Muscle of back (tissue), 11 donors: ENCODE measurements around the gene POLQ. TPM values are rescaled to one million over a fixed set of nuclear protein-coding genes. Genes with fewer than 3 reads are reported as not detected.
"Not testable (repeated sequence)": the region's sequence is repeated elsewhere in the genome, so short reads cannot be mapped to it uniquely, and the experiment has no call there.

Source experiments
- DNase-seq, 3 donors: peaks; one replicate each; pipeline versions ENCODE4 v3.0.0 to v3.0.0-alpha.2; 2013
- polyA plus RNA-seq, 10 donors: library from polyadenylated mRNA; unstranded; fragments of 120-200 nt; gene quantifications; one replicate each; pipeline ENCODE4 v1.2.1, GENCODE V29; 2013; ENCODE audit not compliant: insufficient read length in 10 of 10

Gene POLQ
- polyA plus RNA-seq, 10 donors, result 2.4 to 4.9 (median 3.1) TPM

DNA sequence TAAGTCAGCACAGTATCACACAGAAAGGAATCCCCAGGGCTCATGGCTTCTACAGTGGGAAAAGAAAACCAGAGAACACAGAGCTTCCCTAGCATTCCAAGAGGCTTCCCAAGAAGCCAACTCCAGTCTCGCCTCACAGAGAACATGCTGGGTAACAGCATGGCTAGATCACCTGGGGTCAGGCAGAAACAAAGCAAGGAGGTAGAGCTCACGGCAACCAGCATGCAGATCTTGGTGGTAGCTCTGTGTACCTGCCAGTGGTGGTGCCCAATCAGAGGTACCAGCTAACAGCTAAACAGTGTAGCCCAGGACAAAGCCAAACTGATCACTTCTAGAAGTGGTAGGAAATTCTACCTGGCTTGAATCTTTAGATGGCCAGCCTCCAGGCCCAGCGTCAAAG is 31.3 kb downstream of the POLQ start:
- DNase-seq, result no peak

DNA sequence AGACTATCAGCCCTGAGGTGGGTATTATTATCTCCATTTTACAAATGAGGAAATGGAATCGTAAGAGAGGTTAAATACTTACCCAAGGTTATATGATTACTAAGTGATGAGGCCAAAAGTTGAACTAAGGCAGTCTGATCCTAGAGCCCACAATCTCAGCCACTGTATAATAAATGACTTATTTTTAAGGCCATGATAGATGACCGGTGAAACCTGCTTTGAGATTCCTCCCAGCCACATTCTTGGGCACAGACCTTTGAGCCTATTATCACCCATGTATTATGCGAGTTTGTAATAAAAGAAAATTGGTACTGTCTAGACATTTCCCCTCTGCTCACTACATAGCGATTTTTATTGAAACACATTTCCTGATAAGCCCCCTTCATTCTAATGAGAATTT is 37.4 kb downstream of the POLQ start:
- DNase-seq, result no peak

DNA sequence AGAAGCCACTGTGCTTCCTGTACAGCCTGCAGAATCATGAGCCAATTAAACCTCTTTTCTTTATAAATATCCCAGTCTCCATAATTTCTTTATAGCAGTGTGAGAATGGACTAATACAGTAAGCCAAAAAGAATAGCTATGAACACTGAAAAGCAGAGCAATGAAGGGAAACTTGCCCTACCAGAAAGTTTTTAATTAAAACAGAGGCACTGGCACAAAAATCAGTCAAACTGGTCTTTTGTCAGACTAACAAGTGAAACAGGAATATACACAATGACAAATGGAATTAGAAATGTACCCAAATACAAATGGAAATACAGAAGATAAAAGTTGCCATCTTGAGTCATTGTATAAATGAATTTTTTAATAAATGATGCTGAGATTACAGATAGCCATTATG is 40.5 kb downstream of the POLQ start:
- no peak for DNase-seq

DNA sequence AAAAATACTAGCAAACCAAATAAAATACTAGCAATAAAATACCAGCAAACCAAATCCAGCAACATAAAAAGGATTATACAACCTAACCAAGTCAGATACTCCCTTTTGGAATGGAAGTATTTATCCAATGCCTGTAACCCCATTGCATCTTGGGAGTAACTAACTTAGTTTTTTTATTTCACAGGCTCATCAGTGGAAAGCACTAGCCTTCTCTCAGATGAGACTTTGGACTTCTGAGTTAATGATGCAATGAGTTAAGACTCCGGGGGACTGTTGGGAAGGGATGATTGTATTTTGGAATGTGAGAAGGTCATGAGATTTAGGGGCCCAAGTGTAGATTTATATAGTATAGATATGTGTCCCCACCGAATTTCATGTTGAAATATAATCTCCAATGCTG is 41.2 kb downstream of the POLQ start:
- DNase-seq, result no peak

DNA sequence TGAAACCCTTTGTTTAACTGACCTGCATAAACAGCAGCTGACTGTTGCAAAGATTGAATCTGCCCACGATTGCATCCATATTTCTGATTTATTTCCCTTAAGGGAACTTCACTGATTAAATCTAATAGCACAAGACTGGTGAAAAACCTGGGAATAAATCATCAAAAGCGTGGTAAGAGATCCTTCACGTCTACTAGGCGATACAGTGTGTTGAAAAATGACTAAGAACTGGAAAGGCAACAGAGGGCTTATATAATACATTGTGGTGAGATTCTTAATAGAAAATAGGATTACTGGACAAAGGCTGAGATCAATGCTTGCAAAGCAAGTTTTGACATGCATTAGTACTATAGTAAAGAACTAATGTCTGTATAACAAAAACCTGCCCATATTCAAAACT is 49.0 kb downstream of the POLQ start:
- DNase-seq, result no peak

DNA sequence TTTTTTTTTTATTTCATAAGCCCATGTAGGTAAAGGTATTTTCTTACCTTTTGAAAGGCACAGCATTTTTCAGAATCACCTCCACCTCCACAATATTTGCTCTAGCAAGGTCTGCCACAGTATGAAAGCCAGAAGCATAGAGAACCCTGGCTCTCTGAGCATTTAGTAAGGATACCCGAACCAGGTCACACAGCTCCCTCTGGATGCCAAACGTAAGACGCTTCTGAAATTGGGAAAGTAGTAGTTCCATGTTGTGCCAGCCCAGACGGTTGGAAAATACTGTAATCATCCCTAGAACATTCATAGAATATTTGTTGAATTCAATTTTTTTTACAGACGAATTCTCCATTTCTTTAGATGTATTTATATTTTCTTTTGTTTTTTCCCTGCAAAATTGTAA is 52.4 kb downstream of the POLQ start:
- no peak for DNase-seq

DNA sequence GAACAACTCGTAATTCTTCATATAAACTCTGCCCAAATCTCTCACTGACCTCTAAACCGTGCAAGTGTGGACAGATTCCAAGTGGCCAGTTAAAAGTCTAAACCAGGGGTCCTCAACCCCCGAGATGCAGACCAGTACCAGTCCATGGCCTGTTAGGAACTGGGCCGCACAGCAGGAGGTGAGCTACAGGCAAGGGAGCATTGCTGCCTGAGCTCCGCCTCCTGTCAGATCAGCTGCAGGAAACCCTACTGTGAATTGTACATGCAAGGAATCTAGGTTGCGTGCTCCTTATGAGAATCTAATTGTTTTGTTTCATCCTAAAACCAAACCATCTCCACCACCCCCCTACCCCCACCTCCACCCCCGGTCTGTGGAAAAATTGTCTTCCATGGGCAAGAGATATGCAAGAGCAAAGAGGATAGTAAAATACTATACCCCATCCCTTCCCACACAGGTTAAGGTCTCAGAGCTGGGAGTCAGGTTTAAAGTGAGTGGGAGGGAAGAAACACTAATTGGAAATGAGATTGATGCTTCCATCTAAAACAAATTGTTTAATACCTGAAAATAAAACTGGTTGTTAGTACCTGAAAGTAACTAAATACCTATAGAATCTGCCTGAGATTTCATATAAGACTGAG is 54.0 kb downstream of the POLQ start:
- DNase-seq, result no peak

DNA sequence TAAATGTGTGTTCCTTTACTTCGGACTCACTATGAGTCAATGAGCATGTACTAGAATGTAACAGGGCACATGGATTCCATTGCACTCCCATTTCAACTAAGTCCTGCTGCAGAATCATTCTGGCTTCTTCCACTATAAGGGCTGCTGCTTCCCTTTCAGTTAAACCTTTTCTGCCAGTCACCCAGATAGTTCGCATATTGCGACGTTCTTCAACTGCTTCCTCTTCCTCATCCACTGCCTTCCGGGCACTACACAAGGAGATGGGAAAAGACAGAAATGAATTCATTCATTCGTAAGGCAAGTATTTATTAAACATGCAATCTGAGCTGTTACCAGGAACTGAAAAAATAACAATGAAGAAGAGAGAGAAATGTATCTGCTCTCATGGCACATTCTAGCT is 55.6 kb downstream of the POLQ start:
- no peak for DNase-seq

DNA sequence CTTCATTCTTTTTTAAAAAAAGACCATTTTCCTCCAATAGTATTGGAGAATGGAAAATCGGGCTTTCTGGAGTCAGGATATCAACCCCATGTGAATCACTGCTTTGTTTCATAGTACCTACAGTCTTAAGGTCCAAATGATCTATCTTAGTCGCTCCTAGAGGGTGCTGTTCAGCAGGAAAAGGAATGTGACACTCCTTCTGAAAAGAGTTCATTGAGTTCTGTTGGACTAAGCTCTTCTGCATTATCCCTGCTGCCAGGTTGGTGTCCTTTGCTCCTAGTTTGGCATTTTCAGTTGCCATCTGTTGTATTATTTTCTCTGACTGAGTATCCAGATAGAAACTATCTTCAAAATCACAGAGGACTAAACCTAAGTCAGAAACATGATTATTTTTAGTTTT is 57.2 kb downstream of the POLQ start:
- no peak for DNase-seq

DNA sequence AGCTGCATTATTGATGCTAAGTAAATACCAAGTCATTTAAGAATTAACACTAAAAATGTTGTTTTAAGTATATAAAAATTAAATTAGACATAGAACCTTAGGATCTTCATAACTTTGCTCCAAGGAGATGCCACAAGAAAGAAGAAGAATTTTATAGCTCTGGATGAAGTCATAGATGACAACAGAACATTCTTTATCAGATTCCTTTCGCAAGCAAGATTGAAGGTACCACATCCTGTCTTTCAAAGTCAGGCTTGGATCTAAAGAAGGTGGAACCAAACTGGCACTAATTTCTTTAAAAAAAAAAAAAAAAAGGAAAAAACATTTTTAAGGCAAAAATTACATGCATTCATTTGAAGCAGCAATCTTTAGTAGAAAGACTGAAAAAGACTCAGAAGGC is 62.5 kb downstream of the POLQ start:
- peak in 1 of 3 donors; percentile 21 for DNase-seq

DNA sequence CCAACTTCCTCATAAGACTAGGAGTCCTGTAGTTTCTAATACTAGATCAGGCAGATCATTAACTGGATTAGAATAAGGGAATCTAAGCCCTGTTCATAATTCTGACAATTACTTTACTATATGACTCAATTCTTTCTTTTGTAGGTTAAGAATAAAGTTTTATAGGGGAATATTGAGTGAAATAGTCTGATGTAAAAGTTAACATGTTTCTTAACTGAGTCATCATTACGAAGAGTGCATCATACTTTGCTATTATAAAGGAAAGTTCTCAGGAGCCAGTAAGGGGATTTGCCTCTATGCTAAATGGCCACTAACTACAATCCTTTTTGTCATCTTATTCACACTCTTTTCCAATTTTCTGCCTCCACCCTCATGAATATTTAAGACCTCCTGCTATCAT is 63.1 kb downstream of the POLQ start:
- peak in 1 of 3 donors; percentile 53 for DNase-seq

DNA sequence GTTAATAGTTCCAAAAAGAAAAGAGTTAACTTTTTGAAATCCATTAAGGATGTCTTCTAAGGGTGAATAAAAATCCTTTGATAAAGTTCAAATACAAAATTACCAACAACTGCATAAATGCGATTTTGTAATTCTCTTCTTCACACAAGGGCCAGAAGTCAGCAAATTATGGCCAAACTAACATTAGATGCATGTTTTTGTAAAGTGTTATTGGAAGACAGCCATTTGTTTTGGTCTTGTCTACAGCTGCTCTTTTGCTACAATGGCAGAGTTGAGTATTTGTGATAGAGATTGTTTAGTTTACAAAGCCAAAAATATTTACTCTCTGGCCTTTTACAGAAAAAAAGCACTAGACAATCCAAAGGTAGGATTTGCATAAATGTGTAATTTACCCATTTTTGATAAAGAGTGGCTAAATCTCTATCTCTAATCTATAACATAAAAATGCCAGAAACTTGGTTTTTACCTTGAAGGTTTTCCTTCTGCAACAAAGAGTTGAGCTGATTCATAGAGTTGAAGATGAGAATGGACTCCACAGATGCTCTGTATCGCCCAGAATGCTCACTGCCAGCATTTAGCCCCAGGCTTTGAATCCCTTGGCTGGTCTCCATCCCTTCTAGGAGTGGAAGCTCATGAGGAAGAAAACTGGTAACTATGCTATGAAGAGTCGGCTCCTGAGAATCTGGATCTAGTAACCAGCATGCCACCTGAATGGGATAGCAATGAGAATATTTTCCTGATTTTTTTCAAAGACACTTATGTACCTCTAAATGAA is 64.5 kb downstream of the POLQ start:
- no peak for DNase-seq

DNA sequence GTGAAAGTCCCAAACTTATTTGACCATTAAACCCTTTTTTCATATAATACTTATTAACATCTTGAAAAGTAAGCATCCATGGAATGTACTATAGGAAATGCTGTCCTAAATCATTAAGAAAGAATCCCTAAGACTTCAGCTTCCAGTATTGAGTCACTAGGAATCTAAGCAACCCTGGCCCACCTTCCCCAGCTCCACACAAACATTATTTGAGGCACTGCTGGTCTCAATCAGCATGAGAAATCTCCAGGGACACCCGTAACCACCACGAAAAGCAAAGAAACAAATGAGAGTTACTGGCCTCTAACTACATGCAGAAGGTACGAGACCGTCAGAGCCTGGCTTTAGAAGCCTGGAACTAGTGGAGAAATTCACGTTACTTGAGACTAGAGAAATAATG is 68.2 kb downstream of the POLQ start:
- peak; percentile 4 to 88 (median 16) for DNase-seq

DNA sequence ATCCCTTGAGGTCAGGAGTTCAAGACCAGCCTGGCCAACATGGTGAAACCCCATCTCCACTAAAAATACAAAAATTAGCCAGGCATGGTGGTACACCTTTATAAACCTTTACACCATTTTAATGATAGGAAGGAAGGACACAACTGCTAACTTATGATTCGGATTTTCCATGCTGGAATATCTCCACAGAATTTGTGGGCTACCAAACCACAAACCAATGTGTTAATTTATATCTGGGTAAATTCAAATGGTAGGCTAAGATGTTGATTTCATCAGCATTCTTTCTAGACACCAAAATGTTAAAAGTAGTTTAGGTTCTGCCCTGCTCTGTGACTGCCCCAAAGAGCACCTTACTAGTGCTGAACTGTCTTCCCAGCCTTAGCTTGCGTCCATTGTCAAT is 72.8 kb downstream of the POLQ start:
- DNase-seq, result no peak

DNA sequence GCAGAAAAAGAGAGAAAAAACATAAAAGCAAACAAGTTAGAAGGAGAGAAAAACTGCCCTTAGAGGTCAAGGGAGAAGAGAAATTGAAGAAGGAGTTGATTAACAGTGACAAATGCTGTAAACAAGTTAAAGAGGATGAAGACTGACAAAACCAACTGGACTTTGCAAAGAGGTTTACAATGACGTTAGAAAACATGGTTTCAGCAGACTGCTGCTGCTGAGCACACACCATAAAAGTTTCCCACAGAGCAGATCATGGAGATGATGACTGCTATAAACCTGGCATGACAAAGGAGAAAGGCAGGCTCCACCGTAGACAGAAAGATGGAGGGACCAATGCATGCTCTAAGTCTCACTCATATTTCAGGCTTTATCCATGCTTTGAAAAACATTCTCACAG is 78.7 kb downstream of the POLQ start:
- DNase-seq, result no peak

DNA sequence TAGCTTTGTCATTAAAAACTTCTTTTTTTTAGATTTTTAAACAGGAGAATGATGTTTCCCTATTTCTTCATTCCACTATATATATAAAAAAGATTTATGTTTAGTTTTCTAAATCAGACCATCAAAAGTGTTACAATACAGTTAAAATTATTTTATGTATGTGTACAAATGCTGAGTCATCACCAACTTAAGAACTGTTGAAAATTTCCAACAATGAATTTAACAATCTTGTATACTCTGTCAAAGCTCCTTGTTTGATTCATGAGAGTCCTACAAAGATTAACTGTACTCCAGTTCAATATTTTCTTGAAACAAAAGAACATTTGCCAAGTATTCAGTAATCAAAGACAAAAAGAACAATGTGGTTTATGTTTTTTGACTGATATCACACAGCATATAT is 82.0 kb downstream of the POLQ start:
- no peak for DNase-seq

DNA sequence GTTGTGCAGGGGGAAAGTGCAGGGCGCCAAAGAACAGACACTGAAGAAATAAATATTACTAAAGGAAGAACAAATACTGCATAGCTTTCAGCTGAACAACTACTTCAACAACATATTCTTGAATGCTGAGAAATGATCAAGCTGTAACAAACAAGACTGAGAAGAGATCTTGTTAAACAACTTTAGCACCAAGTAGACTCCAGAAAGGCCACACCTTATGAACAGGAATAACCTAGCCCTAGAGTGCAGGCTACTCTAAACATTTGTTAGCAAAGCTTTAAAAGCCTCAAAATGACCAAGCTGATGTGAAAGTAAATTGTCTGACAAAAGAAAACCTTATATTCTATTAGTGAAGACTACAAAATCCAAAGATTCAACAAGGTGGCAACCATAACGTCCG is 83.2 kb downstream of the POLQ start:
- DNase-seq, result no peak

DNA sequence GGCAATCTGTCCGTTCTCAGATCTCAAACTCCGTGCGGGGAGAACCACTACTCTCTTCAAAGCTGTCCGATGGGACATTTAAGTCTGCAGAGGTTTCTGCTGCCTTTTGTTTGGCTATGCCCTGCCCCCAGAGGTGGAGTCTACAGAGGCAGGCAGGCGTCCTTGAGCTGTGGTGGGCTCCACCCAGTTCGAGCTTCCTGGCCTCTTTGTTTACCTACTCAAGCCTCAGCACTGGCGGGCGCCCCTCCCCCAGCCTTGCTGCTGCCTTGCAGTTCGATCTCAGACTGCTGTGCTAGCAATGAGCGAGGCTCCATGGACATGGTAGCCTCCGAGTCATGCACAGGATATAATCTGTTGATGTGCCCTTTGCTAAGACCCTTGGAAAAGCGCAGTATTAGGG is 94.0 kb downstream of the POLQ start:
- DNase-seq, result not testable (repeated sequence)

DNA sequence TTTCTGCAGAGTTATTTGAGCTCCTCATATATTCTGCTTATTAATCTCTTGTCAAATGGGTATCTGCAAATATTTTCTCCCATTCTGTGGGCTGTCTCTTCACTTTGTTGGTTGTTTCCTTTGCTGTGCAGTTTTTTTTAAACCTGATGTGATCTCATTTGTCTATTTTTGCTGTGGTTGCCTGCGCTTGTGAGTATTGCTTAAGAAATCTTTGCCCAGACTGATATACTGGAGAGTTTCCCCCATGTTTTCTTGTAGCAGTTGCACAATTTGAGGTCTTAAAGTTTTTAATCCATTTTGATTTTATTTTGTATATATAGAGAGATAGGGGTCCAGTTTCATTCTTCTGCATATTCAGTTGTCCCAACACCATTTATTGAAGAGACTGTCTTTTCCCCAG is 102.3 kb downstream of the POLQ start:
- no peak for DNase-seq

DNA sequence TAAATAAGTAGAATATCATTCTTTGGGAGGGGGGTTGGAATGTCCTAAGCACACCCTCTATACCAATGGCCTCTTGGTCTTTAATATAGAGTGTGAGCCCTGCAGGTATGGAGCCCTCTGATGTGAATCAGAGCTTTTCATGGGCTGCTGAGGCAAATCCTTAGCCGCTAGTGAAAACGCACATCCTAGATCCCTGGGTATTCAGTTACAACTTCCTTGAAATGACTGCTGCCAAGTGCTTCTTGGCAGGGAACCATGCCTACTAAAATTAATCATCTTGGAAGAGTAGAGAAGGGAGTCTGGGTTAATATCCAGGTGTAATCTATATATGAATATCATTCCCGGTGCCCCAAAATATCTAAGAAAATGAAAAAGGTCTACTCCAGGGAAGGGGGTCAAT is 109.1 kb downstream of the POLQ start:
- peak in 2 of 3 donors; percentile 2 to 30 for DNase-seq

DNA sequence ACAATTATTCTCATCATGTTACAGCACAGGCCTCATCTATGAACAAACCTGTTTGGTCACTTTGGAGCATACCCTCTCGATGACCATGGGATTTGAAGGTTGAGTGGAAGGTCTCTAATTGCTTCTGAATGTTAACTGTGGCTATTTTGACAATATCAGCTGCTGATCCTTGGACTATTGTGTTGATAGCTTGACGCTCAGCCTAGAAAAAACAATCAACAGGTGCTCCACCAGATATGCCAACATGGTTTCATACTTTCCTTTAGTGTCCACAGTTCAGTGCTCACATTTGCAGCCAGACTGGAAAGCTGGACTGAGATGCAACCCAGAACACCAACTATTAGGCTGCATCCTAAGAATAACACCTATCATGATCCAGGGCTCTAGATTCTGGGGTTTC is 109.7 kb downstream of the POLQ start:
- DNase-seq, result no peak

DNA sequence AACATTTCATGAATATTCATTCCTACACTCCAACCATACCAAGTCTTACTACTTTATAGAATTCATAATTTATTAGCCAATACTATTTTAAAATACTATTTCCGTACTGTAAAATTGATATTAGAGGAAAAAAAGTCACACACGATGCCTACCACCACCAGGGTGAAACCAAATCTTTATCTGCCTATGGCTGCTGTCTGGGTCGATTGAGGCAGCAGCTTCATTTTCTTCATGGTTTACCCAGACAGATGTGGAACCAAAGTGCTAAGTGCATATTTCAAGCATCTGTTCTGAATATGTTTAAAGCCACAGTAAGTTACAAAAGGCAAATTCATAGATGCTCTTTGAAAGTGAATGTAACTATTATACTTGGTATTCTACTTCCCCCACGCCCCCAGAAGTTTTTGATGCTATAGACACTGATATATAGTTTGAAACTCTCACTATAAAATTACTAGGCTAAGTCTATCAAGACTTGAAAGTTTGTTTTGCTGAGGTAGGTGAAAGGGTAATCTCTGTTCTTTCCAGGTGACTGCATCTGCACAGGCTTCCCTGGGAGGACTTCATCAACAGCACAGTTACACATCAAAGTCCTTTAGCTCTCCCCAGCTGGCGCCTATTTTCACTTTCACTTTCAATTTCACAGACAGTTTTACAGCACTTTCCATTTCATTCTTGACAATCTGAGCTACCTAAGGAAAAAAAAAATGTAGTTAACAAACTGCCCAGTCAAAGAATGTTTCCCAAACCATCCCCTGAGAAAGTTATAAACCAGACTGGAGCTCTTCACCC is 113.9 kb downstream of the POLQ start:
- peak; percentile 26 to 56 (median 38) for DNase-seq

DNA sequence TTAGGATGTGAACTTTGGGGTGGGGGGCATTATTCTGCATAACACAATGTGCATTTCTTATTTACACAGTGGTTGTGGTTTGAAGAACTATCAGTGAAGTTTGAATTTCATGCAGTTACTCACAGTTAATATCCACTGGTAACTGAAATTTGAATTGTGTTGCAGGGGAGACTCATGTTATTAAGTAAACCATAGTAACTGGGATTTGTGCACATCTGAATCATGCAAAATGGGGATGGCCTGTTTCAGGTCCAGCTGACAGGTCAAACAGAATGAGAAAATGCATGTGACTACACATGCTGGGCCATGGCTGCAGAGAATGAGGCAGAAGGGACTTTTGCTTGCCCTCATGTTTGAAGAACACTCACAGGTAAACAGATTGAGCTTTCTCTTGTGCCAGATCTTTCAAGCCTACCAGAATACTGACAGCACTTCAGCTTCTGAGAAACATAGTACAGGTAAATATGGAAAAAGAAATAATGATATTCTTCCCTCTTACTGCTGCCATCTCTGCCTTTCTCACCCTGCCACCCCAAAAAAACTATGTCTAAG is 115.0 kb downstream of the POLQ start:
- no peak for DNase-seq
